Fibroblast of skin of right quadriceps (primary cell): ENCODE results near the gene UBAP1.
A peak's percentile ranks its signal among the peaks of the same experiment; 100 is the strongest.
"Not testable (repeated sequence)": the region's sequence is repeated elsewhere in the genome, so short reads cannot be mapped to it uniquely, and the experiment has no call there.

ENCODE experiments used
- DNase-seq: peaks from one replicate; pipeline ENCODE4 v3.0.0-alpha.2; 2013

Gene UBAP1

GRCh38 chr9:34226144-34226760, 47.4 kb downstream of the UBAP1 start:
- not testable (repeated sequence) for DNase-seq

DNA sequence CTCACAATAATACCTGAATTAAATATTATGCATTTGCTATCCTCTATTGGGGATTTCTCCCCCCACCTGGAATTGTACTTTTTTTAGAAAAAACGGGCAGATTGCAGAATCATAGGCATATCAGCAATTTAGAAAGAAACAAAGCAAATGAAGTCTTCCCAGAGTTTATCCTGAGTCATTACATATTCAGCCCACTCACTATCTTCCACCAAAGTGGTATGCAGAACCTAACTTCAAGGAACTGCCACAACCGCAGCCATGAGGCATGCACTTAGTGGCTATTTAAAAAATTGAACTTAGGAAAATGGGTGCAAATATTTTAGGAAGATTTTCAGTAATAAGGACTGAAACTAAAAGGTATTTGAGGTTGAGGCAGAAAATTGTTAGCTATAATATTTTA, 48.6 kb downstream of the UBAP1 start:
- DNase-seq: peak; percentile 23

DNA sequence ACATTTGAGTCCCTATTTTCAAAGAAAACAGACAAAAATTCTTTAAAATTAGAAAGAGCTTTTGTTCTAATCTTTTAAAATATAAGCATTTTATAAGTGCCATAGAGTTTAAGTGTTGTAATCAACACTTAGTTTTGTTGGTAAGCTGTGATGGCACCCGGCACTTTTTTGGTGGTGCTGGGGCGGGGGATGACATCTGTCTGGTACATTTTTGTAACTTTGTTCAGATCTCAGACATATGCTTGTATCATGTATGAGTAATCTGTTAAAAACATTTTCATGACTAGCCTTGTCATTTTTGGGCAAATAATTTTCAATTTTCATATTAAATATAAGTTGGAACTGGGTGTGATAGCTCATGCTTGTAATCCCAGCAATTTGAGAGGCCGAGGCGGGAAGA, 51.7 kb downstream of the UBAP1 start:
- no peak for DNase-seq

- no peak for DNase-seq
These were observed 53.4 kb downstream of the UBAP1 start for GRCh38 chr9:34232201-34232600.

- DNase-seq: no peak
These were observed 54.8 kb downstream of the UBAP1 start for GRCh38 chr9:34233672-34234071.

GRCh38 chr9:34237836-34238235, 59.0 kb downstream of the UBAP1 start:
- no peak for DNase-seq

- no peak for DNase-seq
These were observed 61.2 kb downstream of the UBAP1 start for GRCh38 chr9:34240006-34240405.

GRCh38 chr9:34242830-34243229, 64.0 kb downstream of the UBAP1 start:
- no peak for DNase-seq

- DNase-seq: not testable (repeated sequence)
These were observed 66.4 kb downstream of the UBAP1 start for GRCh38 chr9:34245212-34245611.

- DNase-seq: no peak
These were observed 67.6 kb downstream of the UBAP1 start for GRCh38 chr9:34246453-34246852.

DNA sequence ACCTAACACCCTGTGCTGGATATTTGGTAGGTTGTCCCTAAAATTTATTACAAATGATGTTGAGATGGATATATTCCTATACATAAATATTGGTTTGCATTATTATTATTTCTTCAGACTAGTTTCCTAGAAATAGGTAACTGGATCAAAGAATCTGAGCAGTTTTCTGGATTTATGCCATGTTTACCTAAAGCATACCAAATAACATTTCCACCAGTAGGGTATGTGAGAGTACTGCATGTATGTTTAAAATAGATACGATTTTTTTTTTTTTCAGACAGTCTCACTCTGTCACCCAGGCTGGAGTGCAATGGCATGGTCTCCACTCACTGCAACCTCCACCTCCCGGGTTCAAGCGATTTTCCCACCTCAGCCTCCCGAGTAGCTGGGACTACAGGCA, 68.9 kb downstream of the UBAP1 start:
- DNase-seq: not testable (repeated sequence)

- no peak for DNase-seq
These were observed 70.4 kb downstream of the UBAP1 start for GRCh38 chr9:34249274-34249673.

DNA sequence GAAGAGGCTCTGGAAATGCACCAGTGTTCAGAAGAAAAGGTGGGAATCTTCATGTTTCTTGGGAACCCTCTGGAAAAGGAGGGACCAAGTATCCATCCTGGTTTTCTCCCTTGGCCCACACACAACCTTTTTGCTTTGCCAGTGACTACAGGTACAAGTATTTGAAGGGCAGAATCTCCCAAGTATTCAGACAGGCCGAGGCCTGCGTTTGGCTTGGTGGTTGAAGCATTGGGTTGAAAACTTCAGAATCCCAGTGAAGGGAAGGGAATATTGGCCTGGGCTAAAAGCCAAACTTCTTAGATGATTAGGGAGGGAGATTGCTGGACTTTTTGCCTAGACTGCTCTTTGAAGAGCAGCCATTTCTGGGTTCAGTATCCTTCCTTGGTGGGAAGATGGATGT, 71.9 kb downstream of the UBAP1 start:
- DNase-seq: no peak

DNA sequence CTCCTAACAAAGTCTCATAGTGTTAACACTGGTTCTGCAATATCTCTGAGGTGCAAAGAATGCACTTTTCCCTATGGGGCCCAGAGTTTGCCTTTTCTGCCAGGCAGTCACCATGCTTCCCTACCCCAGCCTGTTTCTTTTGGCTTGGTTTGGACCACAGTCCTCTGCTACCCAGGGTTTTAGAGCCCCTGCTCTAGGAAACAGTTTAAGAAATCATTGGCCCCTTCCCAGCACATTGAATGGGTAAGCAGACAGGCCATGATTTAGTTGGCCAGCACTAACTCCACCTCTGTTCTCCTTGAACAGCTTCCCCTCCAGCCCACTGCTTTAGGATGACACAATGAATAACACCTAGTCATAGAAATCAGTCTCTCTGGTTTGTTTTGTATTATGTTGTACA, 73.2 kb downstream of the UBAP1 start:
- DNase-seq: peak; percentile 31

GRCh38 chr9:34252670-34253459, 74.0 kb downstream of the UBAP1 start:
- peak; percentile 34 for DNase-seq

DNA sequence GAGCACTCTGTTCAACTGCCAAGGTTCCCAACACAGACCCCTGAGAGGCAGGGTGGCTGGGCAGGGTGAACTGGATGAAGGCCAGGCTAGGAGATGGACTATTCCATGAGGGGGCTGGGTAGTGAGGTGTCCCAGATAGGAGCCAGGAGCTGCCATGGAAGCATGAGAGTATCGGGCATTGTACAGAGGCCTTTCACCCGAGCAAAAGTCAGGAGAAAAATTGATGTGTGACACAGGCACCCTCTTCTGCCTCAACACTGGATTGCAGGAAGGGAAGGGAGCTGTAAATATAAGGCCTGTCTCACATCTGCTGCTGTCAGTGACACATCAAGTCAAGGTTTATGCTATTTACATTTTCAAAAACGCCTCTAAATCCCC, 74.6 kb downstream of the UBAP1 start:
- DNase-seq: no peak

- peak; percentile 62 for DNase-seq
These were observed 75.5 kb downstream of the UBAP1 start for GRCh38 chr9:34254141-34254913.

- DNase-seq: no peak
These were observed 76.4 kb downstream of the UBAP1 start for GRCh38 chr9:34254966-34255825.

- DNase-seq: no peak
These were observed 77.3 kb downstream of the UBAP1 start for GRCh38 chr9:34256104-34256503.

- no peak for DNase-seq
These were observed 78.2 kb downstream of the UBAP1 start for GRCh38 chr9:34256987-34257585.

- no peak for DNase-seq
These were observed 80.5 kb downstream of the UBAP1 start for GRCh38 chr9:34259315-34259714.

DNA sequence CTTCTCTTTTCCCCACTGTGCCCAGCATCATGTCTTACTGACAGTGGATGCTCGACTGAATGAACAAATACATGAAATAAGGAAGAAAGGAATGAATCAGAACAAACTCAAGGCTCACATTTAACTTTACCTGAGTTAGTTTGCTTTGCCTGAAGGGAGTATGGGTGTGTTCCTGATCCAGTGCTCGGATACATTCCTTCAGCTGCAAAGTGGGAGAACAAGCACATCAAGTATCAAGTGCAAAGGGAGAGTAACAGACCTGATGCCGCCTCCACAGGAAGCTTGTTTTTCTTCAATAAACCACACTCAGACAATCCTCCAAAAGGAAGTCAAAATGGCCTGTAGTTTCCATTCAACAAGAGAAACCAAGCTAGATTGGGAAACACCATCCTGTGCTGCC, 84.1 kb downstream of the UBAP1 start:
- no peak for DNase-seq

DNA sequence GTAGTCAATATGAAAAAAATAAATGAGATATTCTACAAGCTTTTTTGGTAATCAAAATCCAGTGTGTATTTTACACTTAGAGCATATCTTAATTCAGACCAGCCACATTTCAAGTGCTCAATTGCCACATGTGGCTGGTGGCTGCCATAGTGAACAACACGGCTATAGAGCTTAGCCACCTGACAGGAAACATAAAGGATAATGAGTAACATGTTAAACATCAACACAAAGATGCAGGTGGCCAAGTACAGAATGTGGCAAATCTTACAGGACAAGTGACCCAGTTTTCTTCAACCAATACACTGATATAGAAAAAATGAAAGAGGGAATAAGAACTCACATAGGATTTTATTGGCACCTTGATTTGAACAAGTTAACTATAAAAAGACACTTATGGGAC, 88.8 kb downstream of the UBAP1 start:
- DNase-seq: no peak
